Right lobe of liver (tissue), 6 donors: ENCODE measurements around the gene GMIP. TPM values are rescaled to one million over a fixed set of nuclear protein-coding genes. Genes with fewer than 3 reads are reported as not detected.

ENCODE experiments used
- ATAC-seq, 4 donors: fragments of 200-7000 bp; cut with Tn5 transposase; one replicate each; pipeline ENCODE4 v1.9.1; 2020; ENCODE audit warnings: mild to moderate bottlenecking in 4 of 4, moderate library complexity in 4 of 4
- DNase-seq, 3 donors: peaks; one replicate each; pipeline ENCODE4 v3.0.0-alpha.2; 2020
- H3K27ac ChIP-seq, 3 donors: fragments of 200-600 bp; one replicate each; pipeline ENCODE4 v1.8.0; 2022
- H3K27me3 ChIP-seq, 2 donors: fragments of 200-600 bp; one replicate each; pipeline ENCODE4 v1.8.0; 2022
- H3K36me3 ChIP-seq, 4 donors: fragments of 200-600 bp; sonication (generic) in 1 of 4; one replicate each; pipeline versions ENCODE4 v1.5.1 to v1.8.0; 2017 to 2022; ENCODE audit warnings: control low read depth in 1 of 4
- H3K4me1 ChIP-seq, 4 donors: fragments of 200-600 bp; sonication (generic) in 1 of 4; one replicate each; pipeline versions ENCODE4 v1.5.1 to v1.8.0; 2017 to 2022; ENCODE audit warnings: control low read depth in 1 of 4
- H3K4me3 ChIP-seq, 3 donors: fragments of 200-600 bp; one replicate each; pipeline ENCODE4 v1.8.0; 2022
- H3K9me3 ChIP-seq, 4 donors: fragments of 200-600 bp; sonication (generic) in 1 of 4; one replicate each; pipeline versions ENCODE4 v1.5.1 to v1.8.0; 2017 to 2022; ENCODE audit warnings: control low read depth in 1 of 4
- CTCF ChIP-seq, 4 donors: fragments of 200-600 bp in 3 of 4; fragments of 450-650 bp in 1 of 4; IDR thresholded peaks; one replicate each; pipeline versions ENCODE4 v1.5.1 to v1.8.0; 2016 to 2022; ENCODE audit warnings: antibody characterized with exemption in 4 of 4, mild to moderate bottlenecking in 2 of 4
- POLR2A ChIP-seq: fragments of 450-650 bp; IDR thresholded peaks from one replicate; pipeline ENCODE4 v1.6.1; 2017; ENCODE audit warnings: antibody characterized with exemption, mild to moderate bottlenecking
- WGBS: methylation state at CpG from one replicate; pipeline ENCODE4 v1.1.6; 2018; ENCODE audit warnings: low coverage, low lambda C conversion rate; ENCODE audit not compliant: insufficient coverage; ENCODE audit errors: missing lambda C conversion rate; 5-methylcytosine and 5-hydroxymethylcytosine counted together
- intact Hi-C, 2 donors: fragments of 100-400 bp; cut with DNase I; formaldehyde crosslinking; loops; one replicate each; pipeline versions ENCODE4 v1.11.2 to v1.14.1; 2022
- total RNA-seq, 6 experiments: library from RNA; depleted of rRNA in 2 of 6; stranded (reverse); fragments of >200 nt in 2 of 6; fragmentation: NEBNext Ultra II Directional in 3 of 6; extraction: Animal tissue kit (Norgen Biotek cat#: 25700) in 3 of 6; gene quantifications; one replicate each; pipeline versions ENCODE4 v1.1.0 to v1.2.4, GENCODE V29; 2016 to 2023
- donor health status: DM: no; HTN: yes; CAD: no.
- donor health status: DM: no; HTN: no; CAD: no.
- donor health status: DM: no; HTN: no; CAD: no.
- donor health status: DM: no; HTN: yes; CAD: no.
- donor health status: DM: no; HTN: yes; CAD: no.

GMIP gene
- total RNA-seq, 6 experiments from 2014 or later, result 3.5 to 8.0 (median 4.4) TPM

DNA sequence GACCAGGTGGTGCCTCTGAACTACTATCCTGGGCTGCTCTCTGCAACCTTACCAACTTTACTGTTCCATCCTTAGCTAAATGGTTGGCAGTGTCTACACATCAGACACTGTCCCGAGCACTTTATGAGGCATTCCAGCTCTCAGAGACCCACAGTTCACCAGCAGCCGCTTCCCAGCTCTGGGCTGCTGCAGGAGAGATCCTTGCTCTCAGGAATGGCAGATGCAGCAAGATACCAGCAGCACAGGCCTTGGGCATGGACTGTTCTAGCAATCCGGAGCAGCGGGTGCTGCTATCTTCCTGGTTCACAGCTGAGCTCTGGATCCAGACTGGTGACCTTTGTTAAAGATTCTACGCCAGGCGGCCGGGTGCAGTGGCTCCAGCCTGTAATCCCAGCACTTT lies 12.1 kb downstream of the GMIP start:
- TF ChIP-seq POLR2A, result no peak
- no peak for TF ChIP-seq CTCF (IDR thresholded peaks at IDR 0.05)
- DNase-seq (no peak), ATAC-seq (no peak)
- Histone ChIP-seq H3K27ac (no peak overlapping the region), H3K4me1 (peaks cover 0 to 10% (median 0%) of the 10 kb centered on the region in 4 donors), H3K36me3 (peaks cover 0 to 5% (median 0%) of the 10 kb centered on the region in 4 donors), H3K9me3 (no peaks in the 10 kb centered on the region), H3K4me3 (no peak overlapping the region), H3K27me3 (no peaks in the 10 kb centered on the region)
- WGBS, result no CpG with 5 or more reads among the region's 7 CpGs
- intact Hi-C loops, result no loop called here

GRCh38 chr19:19630426-19630825 lies 13.0 kb downstream of the GMIP start:
- no peak overlapping the region for H3K27ac ChIP-seq
- no peak overlapping the region for H3K4me3 ChIP-seq
- 100% methylated on average over 1 of the region's 2 CpGs for WGBS
- no peak for DNase-seq
- intact Hi-C loops, result no loop called here
- H3K4me1 ChIP-seq, result peaks cover 0 to 10% (median 0%) of the 10 kb centered on the region in 4 donors
- no peak for ATAC-seq
- no peaks in the 10 kb centered on the region for H3K27me3 ChIP-seq
- H3K36me3 ChIP-seq, result peaks cover 0 to 5% (median 0%) of the 10 kb centered on the region in 4 donors
- H3K9me3 ChIP-seq, result no peaks in the 10 kb centered on the region
- TF ChIP-seq CTCF (IDR thresholded peaks at IDR 0.05), result no peak
- TF ChIP-seq POLR2A, result no peak

- no peak overlapping the region for H3K27ac ChIP-seq
- TF ChIP-seq POLR2A (no peak), CTCF (IDR thresholded peaks at IDR 0.05) (no peak)
- no peak overlapping the region for H3K4me3 ChIP-seq
- WGBS, result 100% methylated on average over 1 of the region's 11 CpGs
- H3K36me3 ChIP-seq, result peaks cover 0 to 5% (median 0%) of the 10 kb centered on the region in 4 donors
- H3K9me3 ChIP-seq, result no peaks in the 10 kb centered on the region
- intact Hi-C loops, result no loop called here
- DNase-seq (no peak), ATAC-seq (no peak)
- H3K27me3 ChIP-seq, result no peaks in the 10 kb centered on the region
- H3K4me1 ChIP-seq, result peaks cover 0 to 10% (median 0%) of the 10 kb centered on the region in 4 donors
These were observed 13.4 kb downstream of the GMIP start for GRCh38 chr19:19630062-19630414.

DNA sequence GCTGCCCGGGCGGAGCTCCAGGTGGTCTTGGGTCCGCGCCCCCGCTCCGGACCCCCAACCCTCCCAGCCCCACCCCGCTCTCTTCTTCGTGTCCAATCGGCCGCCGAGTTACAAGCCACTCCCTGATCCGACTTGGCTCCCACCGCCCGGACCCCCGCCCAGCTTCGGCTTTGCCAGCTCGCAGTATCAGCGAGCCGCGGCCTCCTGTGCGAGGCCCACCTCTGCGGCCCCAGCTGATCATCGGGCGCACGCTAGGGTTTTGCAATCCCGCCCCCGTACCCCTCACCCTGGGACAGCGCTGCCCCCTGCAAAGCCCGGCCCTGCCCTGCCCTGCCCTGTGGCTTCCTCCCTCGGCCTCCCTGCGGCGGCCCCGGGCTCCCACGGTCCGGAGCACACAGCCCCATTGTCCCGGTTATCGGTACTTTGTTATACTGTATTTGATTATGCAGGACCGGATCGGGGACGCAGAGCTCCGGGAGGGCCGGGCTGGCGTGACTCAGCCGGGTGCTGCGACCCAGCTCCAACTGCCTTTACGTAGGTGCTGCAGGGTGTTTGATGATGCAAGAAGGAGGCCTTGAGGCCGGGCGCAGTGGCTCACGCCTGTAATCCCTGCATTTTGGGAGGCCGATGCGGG lies 14.8 kb downstream of the GMIP start:
- Histone ChIP-seq H3K4me3 (peak overlapping the region; percentile 25 to 49 (median 31)), H3K36me3 (no peaks in the 10 kb centered on the region), H3K27ac (no peak overlapping the region), H3K4me1 (peaks cover 0 to 10% (median 0%) of the 10 kb centered on the region in 4 donors), H3K9me3 (no peaks in the 10 kb centered on the region), H3K27me3 (no peaks in the 10 kb centered on the region)
- intact Hi-C loops, result no loop called here
- DNase-seq (no peak), ATAC-seq (peak; percentile 27 to 47 (median 36))
- 13% methylated on average over 32 of the region's 51 CpGs for WGBS
- no peak for TF ChIP-seq POLR2A
- TF ChIP-seq CTCF (IDR thresholded peaks at IDR 0.05), result no peak
